GM12892 (cell line): Measurements from ENCODE around the gene AZGP1.

Experiments
- POLR2A ChIP-seq: IDR thresholded peaks from 2 replicates; pipeline ENCODE4 v1.6.1; 2011; ENCODE audit warnings: low read depth, low read length, control low read depth
- POLR2AphosphoS5 ChIP-seq: IDR thresholded peaks from 2 replicates; pipeline ENCODE4 v1.6.1; 2011; ENCODE audit warnings: low read depth, low read length, control low read depth

GRCh38 chr7:100019908-100020307 is 44.1 kb upstream of the AZGP1 start:
- TF ChIP-seq POLR2A: no peak
- no peak for TF ChIP-seq POLR2AphosphoS5
